Hepatocyte (in vitro differentiated cells): ENCODE measurements around the gene CMTM7. TPM values are rescaled to one million over a fixed set of nuclear protein-coding genes. Genes with fewer than 3 reads are reported as not detected.

Experiments
- DNase-seq: peaks from one replicate; pipeline ENCODE4 v3.0.0-alpha.2; 2016; ENCODE audit warnings: low spot score
- H2AFZ ChIP-seq: fragments of 200-600 bp; sonication (generic); 2 replicates; pipeline ENCODE4 v1.6.0; 2016; ENCODE audit warnings: antibody characterized with exemption, mild to moderate bottlenecking
- H3K27ac ChIP-seq: fragments of 200-600 bp; sonication (generic); 2 replicates; pipeline ENCODE4 v1.5.1; 2016; ENCODE audit warnings: mild to moderate bottlenecking
- H3K27me3 ChIP-seq: fragments of 200-600 bp; sonication (generic); 2 replicates; pipeline ENCODE4 v1.6.1; 2016
- H3K36me3 ChIP-seq: fragments of 200-600 bp; sonication (generic); replicated peaks from 2 replicates; pipeline ENCODE4 v1.5.1; 2016; ENCODE audit warnings: low read depth; ENCODE audit not compliant: insufficient read depth
- H3K4me1 ChIP-seq: fragments of 200-600 bp; sonication (generic); 2 replicates; pipeline ENCODE4 v1.5.1; 2016; ENCODE audit warnings: mild to moderate bottlenecking, moderate library complexity; ENCODE audit not compliant: insufficient read depth
- H3K4me2 ChIP-seq: fragments of 200-600 bp; sonication (generic); 2 replicates; pipeline ENCODE4 v1.6.0; 2016
- H3K4me3 ChIP-seq: fragments of 200-600 bp; sonication (generic); 2 replicates; pipeline ENCODE4 v1.5.1; 2016; ENCODE audit warnings: mild to moderate bottlenecking
- H3K79me2 ChIP-seq: fragments of 200-600 bp; sonication (generic); 2 replicates; pipeline ENCODE4 v1.6.0; 2017; ENCODE audit warnings: mild to moderate bottlenecking
- H3K9me2 ChIP-seq: fragments of 200-600 bp; sonication (generic); replicated peaks from 2 replicates; pipeline ENCODE4 v1.6.0; 2017; ENCODE audit warnings: mild to moderate bottlenecking; ENCODE audit not compliant: insufficient read depth
- H3K9me3 ChIP-seq: fragments of 200-600 bp; sonication (generic); 2 replicates; pipeline ENCODE4 v1.5.1; 2016; ENCODE audit warnings: low read depth, mild to moderate bottlenecking
- H4K20me1 ChIP-seq: fragments of 200-600 bp; sonication (generic); 2 replicates; pipeline ENCODE4 v1.6.0; 2016; ENCODE audit warnings: mild to moderate bottlenecking; ENCODE audit not compliant: insufficient read depth, poor library complexity, severe bottlenecking
- EZH2 ChIP-seq: fragments of 200-600 bp; sonication (generic); IDR thresholded peaks from 2 replicates; pipeline ENCODE4 v1.6.1; 2016; ENCODE audit warnings: antibody characterized with exemption, mild to moderate bottlenecking, borderline replicate concordance
- EZH2phosphoT487 ChIP-seq: fragments of 200-600 bp; sonication (generic); IDR thresholded peaks from one replicate; pipeline ENCODE4 v1.6.1; 2018; ENCODE audit warnings: antibody characterized with exemption, mild to moderate bottlenecking, low read depth, moderate library complexity; ENCODE audit not compliant: unreplicated experiment, severe bottlenecking
- WGBS: methylation state at CpG from one replicate; pipeline ENCODE4 v1.1.6; 2016; ENCODE audit warnings: low lambda C conversion rate; ENCODE audit errors: missing lambda C conversion rate; 5-methylcytosine and 5-hydroxymethylcytosine counted together
- polyA plus RNA-seq: library from polyadenylated mRNA; unstranded; fragments of >200 nt; fragmentation: Nextera tagmentation; extraction: Ambion mirVana; gene quantifications from 2 replicates; pipeline ENCODE4 v1.2.1, GENCODE V29; 2016
- total RNA-seq: library from RNA; depleted of rRNA; stranded (reverse); fragments of >200 nt; gene quantifications from 2 replicates; pipeline ENCODE4 v1.2.3, GENCODE V29; 2014
- TF ChIP-seq, protein P1 (sequence below): fragments of 200-600 bp; sonication (generic); IDR thresholded peaks from 2 replicates; pipeline ENCODE4 v1.5.1; 2016; ENCODE audit warnings: antibody characterized with exemption, mild to moderate bottlenecking; ENCODE audit not compliant: poor library complexity

Gene CMTM7
- total and polyA plus RNA-seq, 2 experiments from 2014 or later = 6.1 to 63.0 TPM

DNA sequence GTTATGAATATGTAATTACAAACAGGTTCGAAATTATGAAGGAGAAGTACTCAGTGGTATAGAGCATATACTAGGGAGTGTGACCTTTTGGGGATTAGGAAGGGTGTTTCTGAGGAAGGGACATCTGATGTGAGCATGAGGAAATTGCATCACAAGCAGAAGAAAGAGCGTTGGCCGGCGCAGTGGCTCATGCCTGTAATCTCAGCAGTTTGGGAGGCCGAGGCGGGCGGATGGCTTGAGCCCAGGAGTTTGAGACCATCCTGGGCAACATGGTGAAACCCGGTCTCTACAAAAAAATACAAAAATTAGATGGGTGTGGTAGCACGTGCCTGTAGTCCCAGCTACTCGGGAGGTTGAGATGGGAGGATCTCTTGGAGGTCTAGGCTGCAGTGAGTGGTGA lies 6.9 kb downstream of the CMTM7 start:
- Histone ChIP-seq H3K79me2 (peaks cover 56% of the 10 kb centered on the region), H3K27ac (no peak overlapping the region)
- 89% methylated on average over 10 of the region's 10 CpGs for WGBS

DNA sequence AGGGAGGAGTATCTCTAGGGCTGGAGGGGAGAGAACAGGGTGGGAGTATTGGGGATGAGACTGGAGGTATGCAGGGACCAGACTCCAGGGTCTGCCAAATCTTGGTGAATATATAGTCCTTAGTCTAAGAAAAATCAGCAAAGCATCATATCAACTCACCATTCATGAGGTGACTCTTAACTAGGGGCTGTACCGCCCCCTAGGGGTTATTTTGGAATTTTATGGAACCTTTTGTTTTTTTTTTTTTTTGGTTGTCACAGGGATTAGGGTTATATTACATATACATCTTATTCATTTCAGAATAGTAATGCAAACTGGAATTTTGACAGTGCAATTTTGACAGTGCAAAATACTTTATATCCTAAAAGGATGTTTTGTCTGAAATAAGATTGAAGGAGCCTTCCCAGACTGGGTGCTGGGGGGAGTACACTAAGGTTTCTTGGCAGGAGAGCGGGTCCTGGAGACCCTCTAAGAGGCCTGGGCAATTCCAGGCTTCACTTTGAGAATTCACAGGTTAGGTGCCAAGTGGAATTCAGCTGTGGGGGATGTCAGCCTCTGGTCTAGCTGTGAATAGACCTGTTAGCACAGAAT lies 7.5 kb downstream of the CMTM7 start:
- Histone ChIP-seq H3K9me2 (no peaks in the 10 kb centered on the region), H3K4me1 (peaks cover 8% of the 10 kb centered on the region), H3K27me3 (no peaks in the 10 kb centered on the region), H3K27ac (no peak overlapping the region), H2AFZ (no peak overlapping the region), H3K36me3 (no peaks in the 10 kb centered on the region), H3K79me2 (peaks cover 53% of the 10 kb centered on the region), H3K9me3 (no peaks in the 10 kb centered on the region), H3K4me3 (no peak overlapping the region), H3K4me2 (no peak overlapping the region), H4K20me1 (no peaks in the 10 kb centered on the region)
- DNase-seq = peak; percentile 67
- 48% methylated on average over 2 of the region's 2 CpGs for WGBS
- TF ChIP-seq, protein P1, sequence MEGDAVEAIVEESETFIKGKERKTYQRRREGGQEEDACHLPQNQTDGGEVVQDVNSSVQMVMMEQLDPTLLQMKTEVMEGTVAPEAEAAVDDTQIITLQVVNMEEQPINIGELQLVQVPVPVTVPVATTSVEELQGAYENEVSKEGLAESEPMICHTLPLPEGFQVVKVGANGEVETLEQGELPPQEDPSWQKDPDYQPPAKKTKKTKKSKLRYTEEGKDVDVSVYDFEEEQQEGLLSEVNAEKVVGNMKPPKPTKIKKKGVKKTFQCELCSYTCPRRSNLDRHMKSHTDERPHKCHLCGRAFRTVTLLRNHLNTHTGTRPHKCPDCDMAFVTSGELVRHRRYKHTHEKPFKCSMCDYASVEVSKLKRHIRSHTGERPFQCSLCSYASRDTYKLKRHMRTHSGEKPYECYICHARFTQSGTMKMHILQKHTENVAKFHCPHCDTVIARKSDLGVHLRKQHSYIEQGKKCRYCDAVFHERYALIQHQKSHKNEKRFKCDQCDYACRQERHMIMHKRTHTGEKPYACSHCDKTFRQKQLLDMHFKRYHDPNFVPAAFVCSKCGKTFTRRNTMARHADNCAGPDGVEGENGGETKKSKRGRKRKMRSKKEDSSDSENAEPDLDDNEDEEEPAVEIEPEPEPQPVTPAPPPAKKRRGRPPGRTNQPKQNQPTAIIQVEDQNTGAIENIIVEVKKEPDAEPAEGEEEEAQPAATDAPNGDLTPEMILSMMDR = peak; percentile 59
- no peak for TF ChIP-seq EZH2phosphoT487
- no peak for TF ChIP-seq EZH2

More for the DNA sequence above, 6.9 kb downstream of the CMTM7 start:
- Histone ChIP-seq H3K4me2 (no peak overlapping the region), H3K9me3 (no peaks in the 10 kb centered on the region), H3K4me1 (peaks cover 8% of the 10 kb centered on the region), H2AFZ (no peak overlapping the region), H3K36me3 (no peaks in the 10 kb centered on the region), H3K4me3 (no peak overlapping the region), H3K27me3 (no peaks in the 10 kb centered on the region), H3K9me2 (no peaks in the 10 kb centered on the region), H4K20me1 (no peaks in the 10 kb centered on the region)
- no peak for DNase-seq
- TF ChIP-seq, protein P1 = no peak
- no peak for TF ChIP-seq EZH2
- no peak for TF ChIP-seq EZH2phosphoT487

DNA sequence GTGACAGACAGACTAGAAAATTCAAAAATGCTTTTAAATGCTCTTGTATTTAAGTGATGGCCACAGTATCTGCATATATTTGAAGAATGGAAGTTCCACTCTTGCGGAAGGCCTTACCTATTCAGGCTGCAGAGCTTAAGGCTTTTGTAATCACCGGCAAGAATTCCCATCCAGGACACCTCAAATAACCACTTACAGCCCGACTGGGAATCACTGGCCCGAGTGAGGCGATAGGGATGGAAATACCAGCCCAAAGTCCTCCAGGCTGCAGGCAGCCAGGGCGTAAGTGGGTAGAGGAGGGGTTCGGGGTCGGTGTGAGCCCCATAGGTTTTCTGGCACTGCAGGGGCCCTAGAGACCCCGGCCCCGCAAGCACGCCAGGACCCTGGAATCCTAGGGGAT lies 9.5 kb downstream of the CMTM7 start:
- Histone ChIP-seq H3K27ac (peak overlapping the region; percentile 86), H3K79me2 (peaks cover 42% of the 10 kb centered on the region), H3K4me1 (peaks cover 8% of the 10 kb centered on the region), H3K9me3 (no peaks in the 10 kb centered on the region), H4K20me1 (no peaks in the 10 kb centered on the region), H3K4me3 (peak overlapping the region; percentile 22), H3K27me3 (no peaks in the 10 kb centered on the region), H3K36me3 (no peaks in the 10 kb centered on the region), H3K4me2 (peak overlapping the region; percentile 87), H3K9me2 (no peaks in the 10 kb centered on the region), H2AFZ (peak overlapping the region; percentile 92)
- DNase-seq = no peak
- WGBS = 30% methylated on average over 11 of the region's 11 CpGs
- TF ChIP-seq EZH2phosphoT487 = no peak
- TF ChIP-seq EZH2 = no peak
- TF ChIP-seq, protein P1 = no peak
